Activated CD4-positive, CD25-positive, alpha-beta regulatory T cell treated with anti-CD3 and anti-CD28 coated beads, Interleukin-2, amount 50 U/mL, for 72 hours (primary cell): ENCODE results near the gene NUP214.

Experiments
- DNase-seq: peaks from one replicate; pipeline ENCODE4 v3.0.0; 2021

NUP214 gene

DNA sequence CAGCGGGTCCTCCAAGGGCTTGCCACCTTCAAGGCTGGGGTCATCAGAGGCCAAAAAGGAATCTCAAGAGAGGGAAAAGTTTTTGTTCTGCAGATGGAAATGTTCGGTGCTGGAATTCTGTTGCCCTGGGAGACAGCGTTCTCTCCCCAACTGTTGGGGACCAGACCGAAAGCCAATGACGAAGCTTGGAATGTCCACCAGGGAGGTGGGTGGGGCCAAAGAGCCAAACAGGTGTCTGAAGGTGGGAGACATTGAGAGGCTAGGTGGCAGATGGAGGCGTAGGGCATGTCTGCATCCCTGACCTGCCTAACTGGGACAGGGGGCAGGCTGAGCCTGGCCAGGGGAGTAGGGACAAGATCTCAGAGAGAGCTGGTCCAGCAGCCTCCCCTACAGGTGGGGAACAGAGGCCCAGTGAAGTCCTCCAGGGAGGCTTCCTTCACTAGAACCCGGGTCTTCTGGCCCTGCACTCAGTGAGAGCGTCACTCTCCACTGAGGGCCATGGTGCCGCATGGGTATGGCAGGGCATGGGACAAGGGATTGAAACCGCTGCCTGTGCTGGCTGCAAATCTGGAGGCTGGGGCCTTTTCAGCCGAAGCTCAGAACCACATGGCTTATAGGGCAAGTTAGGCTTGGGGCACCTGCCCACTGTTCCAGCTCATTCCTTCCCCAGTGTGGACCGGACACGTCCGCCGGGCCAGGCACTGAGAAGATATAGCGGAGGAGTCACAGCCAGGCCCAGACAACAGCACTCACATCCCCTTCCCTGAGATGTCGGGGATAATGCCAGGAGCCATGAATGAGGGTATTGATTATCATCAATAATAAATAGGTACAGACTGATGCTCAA, 156.0 kb downstream of the NUP214 start:
- DNase-seq = no peak

DNA sequence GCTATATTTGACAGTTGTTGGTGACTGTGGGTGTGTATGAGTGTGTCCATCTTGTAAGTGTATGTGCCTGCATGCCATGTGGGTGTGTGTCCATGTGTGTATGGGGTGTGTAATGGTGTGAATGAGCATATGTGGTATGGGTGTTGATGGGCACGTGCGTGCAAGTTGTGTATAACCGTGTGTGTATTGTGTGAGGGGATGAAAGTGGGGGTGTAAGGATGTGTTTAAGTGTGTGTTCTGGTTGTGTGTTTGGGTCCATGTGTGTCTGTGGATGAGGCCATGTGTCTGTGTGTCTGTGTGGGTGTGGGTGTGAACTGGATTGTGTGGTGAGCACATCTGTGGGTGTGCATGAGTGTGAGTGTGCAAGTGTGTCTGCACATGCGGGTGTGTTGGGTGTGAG, 156.8 kb downstream of the NUP214 start:
- DNase-seq = no peak

DNA sequence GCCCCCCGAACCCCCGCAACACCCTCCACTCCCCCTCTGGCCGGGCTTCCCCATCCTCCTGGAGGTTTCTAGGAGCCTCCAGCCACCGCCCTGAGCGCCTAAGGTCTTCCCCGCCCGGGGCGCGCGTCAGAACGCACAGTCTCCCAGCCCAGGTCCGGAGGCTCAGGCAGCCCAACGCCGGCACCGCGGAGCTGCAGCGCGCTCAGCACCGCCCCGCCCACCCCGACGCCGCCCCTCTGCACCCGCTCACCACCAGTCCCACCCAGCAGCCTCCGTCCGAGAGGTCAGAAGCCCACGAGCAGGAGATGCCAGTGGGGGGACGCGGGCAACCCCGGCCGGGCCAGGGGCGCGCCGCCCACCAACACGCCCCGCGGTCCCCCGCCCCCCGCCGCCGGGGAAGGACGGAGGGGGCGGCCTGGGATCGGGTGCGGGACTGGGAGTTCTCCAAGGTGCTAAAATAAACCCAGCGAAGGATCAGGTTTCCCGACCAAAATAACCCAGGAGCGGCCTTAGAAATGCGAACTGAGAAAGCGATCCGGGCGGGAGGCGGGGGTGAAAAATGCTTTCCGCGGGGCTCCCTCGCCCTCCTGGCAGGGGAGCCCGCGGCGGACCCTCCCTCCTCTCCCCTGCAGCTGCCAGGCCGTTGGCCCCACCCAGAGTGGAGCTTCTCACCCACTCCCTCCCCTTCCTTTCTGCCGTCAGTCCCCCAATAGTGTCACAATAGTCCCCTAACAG, 157.5 kb downstream of the NUP214 start:
- DNase-seq = no peak
